Right lobe of liver (tissue), 6 donors: ENCODE results near the gene TCF4. TPM values are rescaled to one million over a fixed set of nuclear protein-coding genes. Genes with fewer than 3 reads are reported as not detected.

Source experiments
- ATAC-seq, 4 donors: fragments of 200-7000 bp; cut with Tn5 transposase; one replicate each; pipeline ENCODE4 v1.9.1; 2020; ENCODE audit warnings: mild to moderate bottlenecking in 4 of 4, moderate library complexity in 4 of 4
- DNase-seq, 3 donors: peaks; one replicate each; pipeline ENCODE4 v3.0.0-alpha.2; 2020
- H3K27ac ChIP-seq, 3 donors: fragments of 200-600 bp; one replicate each; pipeline ENCODE4 v1.8.0; 2022
- H3K27me3 ChIP-seq, 2 donors: fragments of 200-600 bp; one replicate each; pipeline ENCODE4 v1.8.0; 2022
- H3K36me3 ChIP-seq, 4 donors: fragments of 200-600 bp; sonication (generic) in 1 of 4; one replicate each; pipeline versions ENCODE4 v1.5.1 to v1.8.0; 2017 to 2022; ENCODE audit warnings: control low read depth in 1 of 4
- H3K4me1 ChIP-seq, 4 donors: fragments of 200-600 bp; sonication (generic) in 1 of 4; one replicate each; pipeline versions ENCODE4 v1.5.1 to v1.8.0; 2017 to 2022; ENCODE audit warnings: control low read depth in 1 of 4
- H3K4me3 ChIP-seq, 3 donors: fragments of 200-600 bp; one replicate each; pipeline ENCODE4 v1.8.0; 2022
- H3K9me3 ChIP-seq, 4 donors: fragments of 200-600 bp; sonication (generic) in 1 of 4; one replicate each; pipeline versions ENCODE4 v1.5.1 to v1.8.0; 2017 to 2022; ENCODE audit warnings: control low read depth in 1 of 4
- CTCF ChIP-seq, 4 donors: fragments of 200-600 bp in 3 of 4; fragments of 450-650 bp in 1 of 4; IDR thresholded peaks; one replicate each; pipeline versions ENCODE4 v1.5.1 to v1.8.0; 2016 to 2022; ENCODE audit warnings: antibody characterized with exemption in 4 of 4, mild to moderate bottlenecking in 2 of 4
- POLR2A ChIP-seq: fragments of 450-650 bp; IDR thresholded peaks from one replicate; pipeline ENCODE4 v1.6.1; 2017; ENCODE audit warnings: antibody characterized with exemption, mild to moderate bottlenecking
- WGBS: methylation state at CpG from one replicate; pipeline ENCODE4 v1.1.6; 2018; ENCODE audit warnings: low coverage, low lambda C conversion rate; ENCODE audit not compliant: insufficient coverage; ENCODE audit errors: missing lambda C conversion rate; 5-methylcytosine and 5-hydroxymethylcytosine counted together
- intact Hi-C, 2 donors: fragments of 100-400 bp; cut with DNase I; formaldehyde crosslinking; loops; one replicate each; pipeline versions ENCODE4 v1.11.2 to v1.14.1; 2022
- total RNA-seq, 6 experiments: library from RNA; depleted of rRNA in 2 of 6; stranded (reverse); fragments of >200 nt in 2 of 6; fragmentation: NEBNext Ultra II Directional in 3 of 6; extraction: Animal tissue kit (Norgen Biotek cat#: 25700) in 3 of 6; gene quantifications; one replicate each; pipeline versions ENCODE4 v1.1.0 to v1.2.4, GENCODE V29; 2016 to 2023
- donor health status: DM: no; HTN: yes; CAD: no.
- donor health status: DM: no; HTN: no; CAD: no.
- donor health status: DM: no; HTN: no; CAD: no.
- donor health status: DM: no; HTN: yes; CAD: no.
- donor health status: DM: no; HTN: yes; CAD: no.

TCF4 gene
- total RNA-seq, 6 experiments from 2014 or later: 8.1 to 19.5 (median 10.4) TPM

DNA sequence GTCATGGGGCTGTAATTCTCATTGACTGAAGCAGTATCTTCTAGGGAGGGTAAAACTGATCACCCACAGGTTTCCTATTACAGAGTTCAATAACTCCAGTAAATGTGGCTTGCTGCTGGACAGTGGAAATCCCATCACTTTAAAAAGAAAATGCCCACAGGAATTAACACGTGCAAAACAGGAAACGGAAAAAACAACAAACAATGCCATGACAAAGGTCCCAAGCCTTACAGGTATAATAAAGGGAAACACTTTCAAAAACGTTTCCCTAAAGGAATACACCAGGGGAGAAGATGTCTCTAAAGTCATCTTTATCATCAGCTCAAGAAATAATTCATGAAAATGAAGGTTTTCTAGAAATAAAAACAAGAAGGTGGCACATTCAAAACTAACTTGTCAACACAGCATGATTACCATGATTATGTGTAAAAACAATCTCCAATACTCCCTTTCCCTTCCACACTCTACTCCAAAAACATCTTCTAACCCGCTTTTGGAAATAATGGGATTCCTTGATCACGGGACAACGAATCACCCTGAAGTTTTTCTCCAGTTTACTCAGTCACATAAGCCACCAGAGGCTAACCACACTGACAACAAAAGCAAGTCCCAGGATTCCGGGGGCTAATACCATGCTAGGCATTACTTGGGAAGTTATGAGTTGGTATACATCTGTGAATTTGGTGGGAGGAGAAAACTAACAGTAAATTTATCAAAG, 167.9 kb downstream of the TCF4 start:
- peak in 2 of 4 donors; percentile 17 to 22 for ATAC-seq
- H3K4me3 ChIP-seq: no peak overlapping the region
- intact Hi-C loops: no loop called here

DNA sequence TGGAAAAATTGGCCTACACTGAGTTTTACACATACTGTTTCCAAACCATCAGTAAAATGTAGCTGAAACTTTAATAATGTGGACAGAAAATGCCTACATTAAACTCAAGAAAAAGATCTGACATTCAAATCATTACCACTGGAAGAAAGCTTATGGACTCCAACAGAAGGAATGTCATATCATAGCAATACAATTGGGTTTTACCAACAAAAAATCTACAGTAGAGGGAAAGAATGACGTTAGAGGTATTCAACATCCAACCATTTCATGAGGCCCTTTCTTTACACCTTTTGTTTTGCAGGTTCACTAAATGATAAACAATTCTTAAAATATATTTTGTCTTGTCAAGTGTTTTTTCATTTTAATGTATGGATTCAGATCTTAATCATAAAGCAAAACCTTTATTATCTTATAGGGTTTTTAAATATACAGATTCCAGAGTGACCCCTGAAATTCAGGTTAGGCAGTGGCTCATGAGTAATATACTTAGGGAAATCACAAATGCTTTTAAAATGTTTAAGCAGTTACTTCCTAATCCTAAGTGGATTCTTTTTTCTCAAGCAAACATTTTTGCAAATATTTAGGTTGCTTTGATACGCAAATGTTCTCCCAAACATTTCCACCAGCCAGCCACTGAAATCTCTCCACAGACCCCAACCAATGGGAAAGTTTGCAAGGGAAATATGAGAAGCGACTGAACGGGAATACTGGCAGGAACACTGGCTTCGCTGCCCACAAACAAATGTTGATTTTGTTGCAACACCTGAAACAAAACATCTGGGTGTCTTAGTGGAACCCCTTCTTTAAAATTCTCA, 168.7 kb downstream of the TCF4 start:
- DNase-seq (no peak), ATAC-seq (no peak)
- WGBS: 44% methylated on average over 5 of the region's 5 CpGs
- Histone ChIP-seq H3K36me3 (no peaks in the 10 kb centered on the region), H3K4me3 (no peak overlapping the region), H3K27me3 (no peaks in the 10 kb centered on the region), H3K4me1 (no peaks in the 10 kb centered on the region), H3K27ac (peak overlapping the region in 1 of 3 donors; percentile 52), H3K9me3 (no peaks in the 10 kb centered on the region)
- intact Hi-C loops: no loop called here
- no peak for TF ChIP-seq POLR2A
- no peak for TF ChIP-seq CTCF (IDR thresholded peaks at IDR 0.05)

More for the DNA sequence above, 167.9 kb downstream of the TCF4 start:
- no peak for TF ChIP-seq CTCF (IDR thresholded peaks at IDR 0.05)
- no peak for TF ChIP-seq POLR2A
- no peak for DNase-seq
- no peaks in the 10 kb centered on the region for H3K27me3 ChIP-seq
- no peaks in the 10 kb centered on the region for H3K9me3 ChIP-seq
- no peaks in the 10 kb centered on the region for H3K4me1 ChIP-seq
- no peaks in the 10 kb centered on the region for H3K36me3 ChIP-seq
- WGBS: 25% methylated on average over 7 of the region's 7 CpGs
- H3K27ac ChIP-seq: peak overlapping the region; percentile 19 to 52 (median 37)

DNA sequence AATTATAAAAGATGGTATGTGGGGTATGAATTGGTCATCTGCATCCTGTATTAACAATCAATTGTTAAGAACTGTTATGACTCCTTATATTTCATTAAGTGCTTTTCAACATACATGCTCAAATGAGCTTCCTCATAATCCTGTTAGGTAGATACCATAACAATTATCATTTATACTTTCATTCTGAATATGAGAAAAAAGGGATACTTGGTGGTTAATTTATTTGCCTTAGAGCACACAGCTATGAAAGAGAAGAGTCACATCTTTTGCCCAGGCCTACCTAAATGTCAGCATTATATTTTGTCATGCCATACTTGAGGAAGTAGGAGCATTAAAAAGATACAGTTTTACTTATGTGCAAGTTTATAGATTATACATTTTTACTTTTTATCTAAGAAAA, 169.6 kb downstream of the TCF4 start:
- ATAC-seq (no peak), DNase-seq (no peak)
- no peaks in the 10 kb centered on the region for H3K27me3 ChIP-seq
- H3K4me3 ChIP-seq: no peak overlapping the region
- no peak for TF ChIP-seq POLR2A
- TF ChIP-seq CTCF (IDR thresholded peaks at IDR 0.05): no peak
- H3K4me1 ChIP-seq: no peaks in the 10 kb centered on the region
- H3K27ac ChIP-seq: no peak overlapping the region
- H3K9me3 ChIP-seq: no peaks in the 10 kb centered on the region
- no peaks in the 10 kb centered on the region for H3K36me3 ChIP-seq
- intact Hi-C loops: no loop called here

- DNase-seq (no peak), ATAC-seq (no peak)
- Histone ChIP-seq H3K9me3 (no peaks in the 10 kb centered on the region), H3K4me3 (no peak overlapping the region), H3K36me3 (no peaks in the 10 kb centered on the region), H3K27ac (no peak overlapping the region), H3K27me3 (no peaks in the 10 kb centered on the region), H3K4me1 (no peaks in the 10 kb centered on the region)
- intact Hi-C loops: no loop called here
- TF ChIP-seq CTCF (IDR thresholded peaks at IDR 0.05) (no peak), POLR2A (no peak)
- 68% methylated on average over 6 of the region's 6 CpGs for WGBS
Measured at GRCh38 chr18:55416791-55417190, 171.2 kb downstream of the TCF4 start.
